H1 (cell line): ENCODE measurements around the gene DNAJA3. TPM values are rescaled to one million over a fixed set of nuclear protein-coding genes. Genes with fewer than 3 reads are reported as not detected.

Experiments
- CTCF ChIA-PET: fragments of 300-600 bp; sonication (Branson Sonifier 250); formaldehyde crosslinking; loops from one replicate; lab custom pipeline; 2021; ENCODE audit not compliant: partially characterized antibody; lab: Charles Lee
- POLR2A ChIA-PET: fragments of 300-600 bp; sonication (Branson Sonifier 250); formaldehyde crosslinking; loops from one replicate; lab custom pipeline; 2021; ENCODE audit warnings: inconsistent platforms; ENCODE audit not compliant: partially characterized antibody; lab: Charles Lee
- DNase-seq, 2 experiments: peaks; one replicate each; pipeline versions ENCODE4 v3.0.0 to v3.0.0-alpha.2; 2010 to 2022; ENCODE audit warnings: low spot score in 2 of 2, low read depth in 1 of 2, mixed read lengths in 1 of 2
- FAIRE-seq: peaks from 2 replicates; lab custom pipeline; 2011; peaks lifted over from hg19 to GRCh38; lab: Jason Lieb, UNC
- H2AFZ ChIP-seq: 2 replicates; pipeline ENCODE4 v1.8.1; 2012; ENCODE audit warnings: low read length, inconsistent platforms
- H2AK5ac ChIP-seq: 2 replicates; pipeline ENCODE4 v1.6.1; 2013; ENCODE audit warnings: low read depth, low read length
- H2BK120ac ChIP-seq: replicated peaks from 2 replicates; pipeline ENCODE3; 2013; ENCODE audit warnings: low read depth, low read length, inconsistent platforms
- H2BK12ac ChIP-seq: 2 replicates; pipeline ENCODE4 v1.6.1; 2013; ENCODE audit warnings: low read depth, low read length
- H2BK15ac ChIP-seq: 2 replicates; pipeline ENCODE4 v1.6.1; 2013; ENCODE audit warnings: low read length
- H2BK20ac ChIP-seq: 2 replicates; pipeline ENCODE4 v1.6.1; 2013; ENCODE audit warnings: low read length
- H2BK5ac ChIP-seq: 2 replicates; pipeline ENCODE4 v1.6.1; 2013; ENCODE audit warnings: low read depth, low read length
- H3K14ac ChIP-seq: 2 replicates; pipeline ENCODE4 v1.6.1; 2013; ENCODE audit warnings: inconsistent platforms; ENCODE audit not compliant: insufficient read length
- H3K18ac ChIP-seq: 2 replicates; pipeline ENCODE4 v1.6.1; 2013; ENCODE audit warnings: low read length; ENCODE audit errors: extremely low read depth
- H3K23ac ChIP-seq: 2 replicates; pipeline ENCODE4 v1.6.1; 2013; ENCODE audit warnings: inconsistent platforms; ENCODE audit not compliant: insufficient read length
- H3K23me2 ChIP-seq: 2 replicates; pipeline ENCODE4 v1.6.1; 2013; ENCODE audit warnings: low read depth, low read length
- H3K27ac ChIP-seq: 2 replicates; pipeline ENCODE4 v1.6.1; 2011; ENCODE audit warnings: low read depth, low read length, inconsistent platforms
- H3K27me3 ChIP-seq, 4 experiments: replicated peaks in 1 of 4; 1 replicate in 1 of 4; 2 replicates in 3 of 4; pipeline versions ENCODE4 v1.6.1 to v1.8.1; 2011 to 2013; ENCODE audit warnings: low read length in 3 of 4, mild to moderate bottlenecking in 3 of 4, inconsistent platforms in 2 of 4, mixed read lengths in 2 of 4, moderate library complexity in 1 of 4; ENCODE audit not compliant: control insufficient read depth in 3 of 4, insufficient read depth in 3 of 4; ENCODE audit errors: extremely low read depth in 1 of 4
- H3K36me3 ChIP-seq, 4 experiments: 2 replicates each; pipeline versions ENCODE4 v1.6.1 to v1.8.1; 2011 to 2013; ENCODE audit warnings: mild to moderate bottlenecking in 4 of 4, low read length in 3 of 4, moderate library complexity in 2 of 4, control low read depth in 1 of 4, inconsistent platforms in 1 of 4; ENCODE audit not compliant: insufficient read depth in 4 of 4, control insufficient read depth in 2 of 4
- H3K4ac ChIP-seq: replicated peaks from 2 replicates; pipeline ENCODE3; 2013; ENCODE audit warnings: low read length, low read depth, mixed read lengths, inconsistent platforms; ENCODE audit not compliant: insufficient read length
- H3K4me1 ChIP-seq, 4 experiments: replicated peaks in 1 of 4; 1 replicate in 1 of 4; 2 replicates in 3 of 4; pipeline versions ENCODE4 v1.6.1 to v1.8.1; 2011 to 2013; ENCODE audit warnings: low read length in 3 of 4, inconsistent platforms in 2 of 4, mixed read lengths in 1 of 4; ENCODE audit not compliant: insufficient read depth in 4 of 4, control insufficient read depth in 3 of 4
- H3K4me2 ChIP-seq, 2 experiments: 2 replicates each; pipeline versions ENCODE4 v1.6.1 to v1.8.1; 2011 to 2013; ENCODE audit warnings: low read depth in 2 of 2, low read length in 2 of 2, control low read depth in 1 of 2, inconsistent platforms in 1 of 2, mild to moderate bottlenecking in 1 of 2; ENCODE audit not compliant: insufficient read depth in 1 of 2
- H3K4me3 ChIP-seq, 4 experiments: fragments of 200-600, 300-600 bp in 1 of 4; sonication (generic), shearing (Covaris generic), sonication (Bioruptor Twin) in 1 of 4; 2 replicates each; pipeline versions ENCODE4 v1.5.1 to v1.8.1; 2011 to 2016; ENCODE audit warnings: low read length in 4 of 4, low read depth in 3 of 4, control low read depth in 2 of 4, inconsistent platforms in 2 of 4, mild to moderate bottlenecking in 2 of 4, mixed read lengths in 1 of 4, moderate library complexity in 1 of 4; ENCODE audit not compliant: insufficient read depth in 2 of 4; ENCODE audit errors: extremely low read depth in 1 of 4
- H3K56ac ChIP-seq: replicated peaks from 2 replicates; pipeline ENCODE3; 2013; ENCODE audit warnings: low read depth, mild to moderate bottlenecking, mixed read lengths, low read length, inconsistent platforms; ENCODE audit not compliant: insufficient read length
- H3K79me1 ChIP-seq: 2 replicates; pipeline ENCODE4 v1.6.1; 2013; ENCODE audit warnings: low read depth, low read length, control low read depth
- H3K79me2 ChIP-seq, 2 experiments: 2 replicates each; pipeline versions ENCODE4 v1.6.1 to v1.8.1; 2012 to 2013; ENCODE audit warnings: low read length in 2 of 2, mild to moderate bottlenecking in 2 of 2, inconsistent platforms in 1 of 2; ENCODE audit not compliant: insufficient read depth in 2 of 2, control insufficient read depth in 1 of 2
- H3K9ac ChIP-seq, 4 experiments: replicated peaks in 1 of 4; 1 replicate in 1 of 4; 2 replicates in 3 of 4; pipeline versions ENCODE4 v1.6.1 to v1.8.1; 2011 to 2013; ENCODE audit warnings: low read depth in 3 of 4, low read length in 3 of 4, control low read depth in 2 of 4, mild to moderate bottlenecking in 2 of 4, moderate library complexity in 2 of 4, inconsistent platforms in 1 of 4; ENCODE audit errors: extremely low read depth in 1 of 4
- H3K9me3 ChIP-seq, 2 experiments: 2 replicates each; pipeline versions ENCODE4 v1.6.1 to v1.8.1; 2012 to 2013; ENCODE audit warnings: mild to moderate bottlenecking in 2 of 2, moderate library complexity in 2 of 2, control low read depth in 1 of 2, inconsistent platforms in 1 of 2, low read depth in 1 of 2, low read length in 1 of 2, mixed read lengths in 1 of 2; ENCODE audit not compliant: insufficient read depth in 2 of 2
- H4K20me1 ChIP-seq, 2 experiments: replicated peaks in 1 of 2; 2 replicates each; pipeline versions ENCODE3 to v1.8.1; 2011 to 2013; ENCODE audit warnings: inconsistent platforms in 2 of 2, low read length in 2 of 2, mild to moderate bottlenecking in 1 of 2; ENCODE audit not compliant: insufficient read depth in 2 of 2, control insufficient read depth in 1 of 2
- H4K5ac ChIP-seq: 2 replicates; pipeline ENCODE4 v1.6.1; 2013; ENCODE audit warnings: low read length, low read depth, mixed read lengths, inconsistent platforms; ENCODE audit not compliant: insufficient read length
- H4K8ac ChIP-seq: 2 replicates; pipeline ENCODE4 v1.8.0; 2013; ENCODE audit warnings: mild to moderate bottlenecking, moderate library complexity, low read length, inconsistent platforms; ENCODE audit not compliant: insufficient read depth; ENCODE audit errors: extremely low read depth
- H4K91ac ChIP-seq: replicated peaks from 2 replicates; pipeline ENCODE3; 2013; ENCODE audit warnings: low read length, mixed read lengths, inconsistent platforms; ENCODE audit not compliant: insufficient read length
- CREB1 ChIP-seq: IDR thresholded peaks from 2 replicates; pipeline ENCODE4 v1.6.1; 2012; ENCODE audit warnings: inconsistent platforms
- POLR2A ChIP-seq, 2 experiments: IDR thresholded peaks; 1 replicate in 1 of 2; 2 replicates in 1 of 2; pipeline ENCODE4 v1.6.1; 2011; ENCODE audit warnings: low read depth in 2 of 2, low read length in 2 of 2, mild to moderate bottlenecking in 2 of 2; ENCODE audit errors: control extremely low read depth in 1 of 2
- RAD21 ChIP-seq, 2 experiments: IDR thresholded peaks in 1 of 2; conservative IDR thresholded peaks in 1 of 2; 2 replicates each; pipeline ENCODE4 v1.6.1; 2011; ENCODE audit warnings: low read depth in 2 of 2, low read length in 2 of 2, improper control_type of control experiment in 1 of 2, inconsistent platforms in 1 of 2, mild to moderate bottlenecking in 1 of 2, moderate library complexity in 1 of 2
- YY1 ChIP-seq: IDR thresholded peaks from 2 replicates; pipeline ENCODE4 v1.6.1; 2011; ENCODE audit warnings: low read depth, mild to moderate bottlenecking, low read length
- WGBS, 2 experiments: shearing (Covaris generic) in 1 of 2; methylation state at CpG; one replicate each; pipeline versions ENCODE4 v1.1.6 to v1.1.7; 2013 to 2015; ENCODE audit warnings: low lambda C conversion rate in 2 of 2, mixed read lengths in 2 of 2, inconsistent platforms in 1 of 2, low coverage in 1 of 2, missing lambda C conversion rate in 1 of 2; ENCODE audit not compliant: insufficient replicate concordance in 2 of 2, insufficient coverage in 1 of 2, insufficient read length in 1 of 2; ENCODE audit errors: extremely low coverage in 1 of 2, missing lambda C conversion rate in 1 of 2; 5-methylcytosine and 5-hydroxymethylcytosine counted together
- polyA plus RNA-seq, 7 experiments: library from polyadenylated mRNA; depleted of rRNA in 3 of 7; stranded (reverse) in 5 of 7; unstranded in 2 of 7; fragments of >200 nt in 5 of 7; fragments of 200-250 nt in 2 of 7; gene quantifications; 1 replicate in 5 of 7; 2 replicates in 1 of 7; 4 replicates in 1 of 7; pipeline versions ENCODE4 v1.2.1 to v1.2.3, GENCODE V29; 2011 to 2013; ENCODE audit warnings: missing spikeins in 2 of 7, mixed read lengths in 2 of 7
- total RNA-seq: library from RNA; stranded (reverse); fragmentation: NEBNext Ultra II Directional; extraction: Animal tissue kit (Norgen Biotek cat#: 25700); gene quantifications from 2 replicates; pipeline ENCODE4 v1.2.1, GENCODE V29; 2021
- TF ChIP-seq, protein P1 (sequence below), 3 experiments: IDR thresholded peaks; 1 replicate in 2 of 3; 2 replicates in 1 of 3; pipeline versions ENCODE4 v1.5.1 to v1.6.1; 2011; ENCODE audit warnings: low read length in 3 of 3, mild to moderate bottlenecking in 3 of 3, inconsistent platforms in 2 of 3, low read depth in 1 of 3, moderate library complexity in 1 of 3; ENCODE audit not compliant: insufficient read depth in 1 of 3; ENCODE audit errors: control extremely low read depth in 1 of 3

Gene DNAJA3
- total and polyA plus RNA-seq, 2 of the 8 experiments (the other 6 are each of a cell fraction or from before 2014, with no cell fraction given): 37.3 to 59.1 TPM

DNA sequence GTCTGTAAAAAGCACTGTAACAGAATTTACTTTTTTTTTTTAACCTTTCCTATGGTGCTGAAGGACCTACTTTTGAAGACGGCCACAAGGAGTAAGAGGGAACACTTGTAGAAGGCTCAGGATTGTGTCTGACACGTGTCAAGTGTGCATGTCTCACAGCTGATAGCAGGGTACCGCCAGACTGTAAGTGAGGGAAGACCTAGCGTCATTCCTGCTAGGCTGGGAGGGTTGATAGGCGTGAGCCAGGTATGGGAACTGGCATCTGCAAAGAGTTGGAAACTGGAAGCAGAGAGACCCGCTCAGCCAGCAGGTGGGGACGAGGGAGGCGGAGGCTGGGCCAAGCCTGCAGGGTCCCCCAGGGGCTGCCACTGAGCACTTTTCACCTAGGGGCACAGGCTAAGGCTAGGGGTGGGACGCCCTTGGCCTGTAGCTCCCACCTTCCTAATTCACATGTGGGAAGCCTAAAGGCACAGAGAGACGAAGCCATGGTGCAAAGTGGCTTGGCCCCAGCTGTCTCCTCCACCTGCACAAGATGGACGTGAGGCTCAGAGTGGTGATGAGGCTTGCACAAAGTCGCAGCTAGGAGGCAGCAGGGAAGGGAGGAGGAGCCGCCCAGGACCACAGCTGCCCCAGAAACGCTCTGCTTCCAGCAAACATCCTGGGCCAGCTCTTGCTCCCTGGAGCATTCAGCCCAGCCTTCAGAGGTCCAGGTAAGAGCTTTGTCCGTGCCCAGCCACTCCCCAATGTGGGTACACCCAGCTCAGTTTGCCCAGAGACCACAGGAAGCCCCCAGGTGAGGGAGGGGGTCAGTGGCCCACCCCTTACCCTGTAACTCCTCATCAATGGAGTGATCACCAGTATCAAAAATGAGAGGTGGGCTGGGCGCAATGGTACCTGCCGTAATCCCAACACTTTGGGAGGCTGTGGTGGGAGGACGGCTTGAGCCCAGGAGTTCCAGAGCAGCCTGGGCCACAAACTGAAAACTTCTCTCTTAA is 35.1 kb upstream of the DNAJA3 start:
- Histone ChIP-seq H3K4me3 (no peak overlapping the region), H4K5ac (no peak overlapping the region), H3K9ac (no peak overlapping the region), H2AFZ (no peak overlapping the region), H2BK5ac (peak overlapping the region; percentile 89)
- peak; percentile 58; the same call in 1 of the 2 replicates for TF ChIP-seq YY1
- TF ChIP-seq, protein P1, sequence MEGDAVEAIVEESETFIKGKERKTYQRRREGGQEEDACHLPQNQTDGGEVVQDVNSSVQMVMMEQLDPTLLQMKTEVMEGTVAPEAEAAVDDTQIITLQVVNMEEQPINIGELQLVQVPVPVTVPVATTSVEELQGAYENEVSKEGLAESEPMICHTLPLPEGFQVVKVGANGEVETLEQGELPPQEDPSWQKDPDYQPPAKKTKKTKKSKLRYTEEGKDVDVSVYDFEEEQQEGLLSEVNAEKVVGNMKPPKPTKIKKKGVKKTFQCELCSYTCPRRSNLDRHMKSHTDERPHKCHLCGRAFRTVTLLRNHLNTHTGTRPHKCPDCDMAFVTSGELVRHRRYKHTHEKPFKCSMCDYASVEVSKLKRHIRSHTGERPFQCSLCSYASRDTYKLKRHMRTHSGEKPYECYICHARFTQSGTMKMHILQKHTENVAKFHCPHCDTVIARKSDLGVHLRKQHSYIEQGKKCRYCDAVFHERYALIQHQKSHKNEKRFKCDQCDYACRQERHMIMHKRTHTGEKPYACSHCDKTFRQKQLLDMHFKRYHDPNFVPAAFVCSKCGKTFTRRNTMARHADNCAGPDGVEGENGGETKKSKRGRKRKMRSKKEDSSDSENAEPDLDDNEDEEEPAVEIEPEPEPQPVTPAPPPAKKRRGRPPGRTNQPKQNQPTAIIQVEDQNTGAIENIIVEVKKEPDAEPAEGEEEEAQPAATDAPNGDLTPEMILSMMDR (IDR thresholded peaks at IDR 0.05; ENCODE audit: control extremely low read depth in 1 of 3, insufficient read depth in 1 of 3, low read depth in 1 of 3, low read length in 3 of 3): peak in 2 of 3 experiments; percentile 38 to 76; a peak in 2 of 4 replicates
- no peak for TF ChIP-seq POLR2A (IDR thresholded peaks at IDR 0.05; ENCODE audit: control extremely low read depth in 1 of 2, low read depth in 2 of 2, low read length in 2 of 2)
- TF ChIP-seq RAD21 (IDR thresholded peaks at IDR 0.05 in 1 of 2, conservative IDR thresholded peaks at IDR 0.05 in 1 of 2; ENCODE audit: low read depth in 2 of 2, low read length in 2 of 2): peak; percentile 24 to 43; a peak in 3 of 4 replicates
- 0 out of 2 replicates have a peak, but pooled peaks have one; percentile 8 for TF ChIP-seq CREB1
- TF ChIP-seq, all 59 proteins: peak for 4
- Histone ChIP-seq H3K4ac (peak overlapping the region; percentile 4), H3K79me2 (no peaks in the 10 kb centered on the region), H2BK12ac (peak overlapping the region; percentile 97; the same call in 1 of the 2 replicates), H2BK20ac (peak overlapping the region; percentile 96; the same call in 1 of the 2 replicates), H4K20me1 (no peaks in the 10 kb centered on the region), H2AK5ac (peak overlapping the region; percentile 96), H3K56ac (peak overlapping the region; percentile 42), H3K9me3 (no peaks in the 10 kb centered on the region), H4K91ac (peak overlapping the region; percentile 79), H3K23ac (no peak overlapping the region), H3K23me2 (no peaks in the 10 kb centered on the region), H3K14ac (no peak overlapping the region), H2BK120ac (no peak overlapping the region), H4K8ac (no peak overlapping the region; the same call in 1 of the 2 replicates), H3K27ac (0 out of 2 replicates have a peak overlapping the region, but pooled peaks have one; percentile 8), H3K18ac (peak overlapping the region; percentile 68), H3K27me3 (no peaks in the 10 kb centered on the region), H3K36me3 (no peaks in the 10 kb centered on the region), H2BK15ac (peak overlapping the region; percentile 96), H3K4me1 (peaks cover 12 to 50% (median 43%) of the 10 kb centered on the region in 4 experiments), H3K4me2 (no peak overlapping the region; a peak in 1 of 4 replicates), H3K79me1 (no peaks in the 10 kb centered on the region)
- no peak for DNase-seq
- WGBS, 2 experiments: 75% methylated on average over 18 of the region's 18 CpGs; no CpG with 5 or more reads in 1 of the 2 experiments
- CTCF ChIA-PET: interaction anchor here (0.6 to 24.8 kb wide), 22 partner anchors 9 to 1470 kb away, joined by 3 to 659 read pairs (median 4); partner anchors contain the start of gene PAM16
- FAIRE-seq: no peak
- POLR2A ChIA-PET: interaction anchor here (0.8 to 11.9 kb wide), 9 partner anchors 12 to 119 kb away, joined by 3 to 223 read pairs (median 5); partner anchors contain the start of genes PAM16 and TFAP4
